Measurements from ENCODE around the gene TRIM45.
"Not testable (repeated sequence)": the region's sequence is repeated elsewhere in the genome, so short reads cannot be mapped to it uniquely, and the experiment has no call there.

The TRIM45 gene

GRCh38 chr1:117166076-117166475 is 44.5 kb upstream of the TRIM45 start:
- H3K4me1 ChIP-seq (ENCODE audit: low read length) = no peaks in the 10 kb centered on the region
- H3K27me3 ChIP-seq (ENCODE audit: low read depth, low read length) = no peaks in the 10 kb centered on the region
- H3K9me3 ChIP-seq (ENCODE audit: insufficient read depth, low read length) = no peaks in the 10 kb centered on the region
- no peak overlapping the region for H3K27ac ChIP-seq (ENCODE audit: low read length)
- H2AFZ ChIP-seq (ENCODE audit: low read depth, low read length) = no peak overlapping the region
- H3K4me3 ChIP-seq (ENCODE audit: low read length) = no peak overlapping the region
- H3K79me2 ChIP-seq (ENCODE audit: low read length) = no peaks in the 10 kb centered on the region
- H3K9ac ChIP-seq (ENCODE audit: low read length) = no peak overlapping the region
- H4K20me1 ChIP-seq (ENCODE audit: insufficient read depth, low read length) = no peaks in the 10 kb centered on the region
- H3K36me3 ChIP-seq (replicated peaks; ENCODE audit: low read depth, low read length) = no peaks in the 10 kb centered on the region
- H3K4me2 ChIP-seq (ENCODE audit: low read length) = no peak overlapping the region
- TF ChIP-seq CTCF (IDR thresholded peaks at IDR 0.05; ENCODE audit: low read depth, low read length) (no peak), EZH2phosphoT487 (IDR thresholded peaks at IDR 0.05; ENCODE audit: low read depth) (no peak)

GRCh38 chr1:117164209-117164608 is 42.7 kb upstream of the TRIM45 start:
- Histone ChIP-seq H2AFZ (ENCODE audit: low read depth, low read length) (no peak overlapping the region), H3K9me3 (ENCODE audit: insufficient read depth, low read length) (no peaks in the 10 kb centered on the region), H3K79me2 (ENCODE audit: low read length) (no peaks in the 10 kb centered on the region), H3K27me3 (ENCODE audit: low read depth, low read length) (no peaks in the 10 kb centered on the region), H3K27ac (ENCODE audit: low read length) (no peak overlapping the region), H3K4me1 (ENCODE audit: low read length) (no peaks in the 10 kb centered on the region), H3K4me2 (ENCODE audit: low read length) (no peak overlapping the region), H4K20me1 (ENCODE audit: insufficient read depth, low read length) (no peaks in the 10 kb centered on the region), H3K9ac (ENCODE audit: low read length) (no peak overlapping the region), H3K36me3 (replicated peaks; ENCODE audit: low read depth, low read length) (no peaks in the 10 kb centered on the region), H3K4me3 (ENCODE audit: low read length) (no peak overlapping the region)
- TF ChIP-seq CTCF (IDR thresholded peaks at IDR 0.05; ENCODE audit: low read depth, low read length) = no peak
- no peak for TF ChIP-seq EZH2phosphoT487 (IDR thresholded peaks at IDR 0.05; ENCODE audit: low read depth)

- Histone ChIP-seq H3K9ac (ENCODE audit: low read length) (no peak overlapping the region), H3K9me3 (ENCODE audit: insufficient read depth, low read length) (no peaks in the 10 kb centered on the region), H3K36me3 (replicated peaks; ENCODE audit: low read depth, low read length) (no peaks in the 10 kb centered on the region), H4K20me1 (ENCODE audit: insufficient read depth, low read length) (no peaks in the 10 kb centered on the region), H3K4me2 (ENCODE audit: low read length) (no peak overlapping the region), H3K27me3 (ENCODE audit: low read depth, low read length) (no peaks in the 10 kb centered on the region), H3K4me1 (ENCODE audit: low read length) (no peaks in the 10 kb centered on the region), H2AFZ (ENCODE audit: low read depth, low read length) (no peak overlapping the region), H3K27ac (ENCODE audit: low read length) (no peak overlapping the region), H3K4me3 (ENCODE audit: low read length) (no peak overlapping the region), H3K79me2 (ENCODE audit: low read length) (no peaks in the 10 kb centered on the region)
- no peak for TF ChIP-seq CTCF (IDR thresholded peaks at IDR 0.05; ENCODE audit: low read depth, low read length)
- no peak for TF ChIP-seq EZH2phosphoT487 (IDR thresholded peaks at IDR 0.05; ENCODE audit: low read depth)
Measured at GRCh38 chr1:117162816-117163215, 41.3 kb upstream of the TRIM45 start.

- Histone ChIP-seq H3K27me3 (ENCODE audit: low read depth, low read length) (no peaks in the 10 kb centered on the region), H3K36me3 (replicated peaks; ENCODE audit: low read depth, low read length) (no peaks in the 10 kb centered on the region), H3K4me3 (ENCODE audit: low read length) (no peak overlapping the region), H3K9me3 (ENCODE audit: insufficient read depth, low read length) (no peaks in the 10 kb centered on the region), H3K79me2 (ENCODE audit: low read length) (no peaks in the 10 kb centered on the region), H3K4me1 (ENCODE audit: low read length) (no peaks in the 10 kb centered on the region), H4K20me1 (ENCODE audit: insufficient read depth, low read length) (no peaks in the 10 kb centered on the region), H2AFZ (ENCODE audit: low read depth, low read length) (no peak overlapping the region), H3K27ac (ENCODE audit: low read length) (no peak overlapping the region), H3K9ac (ENCODE audit: low read length) (no peak overlapping the region), H3K4me2 (ENCODE audit: low read length) (no peak overlapping the region)
- no peak for TF ChIP-seq CTCF (IDR thresholded peaks at IDR 0.05; ENCODE audit: low read depth, low read length)
- TF ChIP-seq EZH2phosphoT487 (IDR thresholded peaks at IDR 0.05; ENCODE audit: low read depth) = no peak
Measured at GRCh38 chr1:117161887-117162286, 40.3 kb upstream of the TRIM45 start.

DNA sequence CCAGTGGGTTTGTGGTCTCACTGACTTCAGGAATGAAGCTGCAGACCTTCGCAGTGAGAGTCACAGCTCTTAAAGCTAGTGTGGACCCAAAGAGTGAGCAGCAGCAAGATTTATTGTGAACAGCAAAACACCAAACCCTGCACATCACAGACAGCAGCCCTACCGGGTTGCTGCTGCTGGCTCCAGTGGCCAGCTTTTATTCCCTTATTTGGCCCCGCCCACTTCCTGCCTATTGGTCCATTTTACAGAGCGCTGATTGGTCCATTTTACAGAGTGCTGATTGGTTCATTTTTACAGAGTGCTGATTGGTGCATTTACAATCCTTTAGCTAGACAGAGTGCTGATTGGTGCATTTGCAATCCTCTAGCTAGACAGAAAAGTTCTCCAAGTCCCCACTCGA is 29.8 kb upstream of the TRIM45 start:
- not testable (repeated sequence) for H3K4me1 ChIP-seq (ENCODE audit: low read length); H3K9ac ChIP-seq (ENCODE audit: low read length); H3K36me3 ChIP-seq (replicated peaks; ENCODE audit: low read depth, low read length); H2AFZ ChIP-seq (ENCODE audit: low read depth, low read length); H4K20me1 ChIP-seq (ENCODE audit: insufficient read depth, low read length); H3K27ac ChIP-seq (ENCODE audit: low read length); H3K4me3 ChIP-seq (ENCODE audit: low read length); H3K9me3 ChIP-seq (ENCODE audit: insufficient read depth, low read length); H3K4me2 ChIP-seq (ENCODE audit: low read length); H3K27me3 ChIP-seq (ENCODE audit: low read depth, low read length); H3K79me2 ChIP-seq (ENCODE audit: low read length)

All from OCI-LY3 (cell line).